ENCODE measurements around the gene CORO6.

Gene CORO6

DNA sequence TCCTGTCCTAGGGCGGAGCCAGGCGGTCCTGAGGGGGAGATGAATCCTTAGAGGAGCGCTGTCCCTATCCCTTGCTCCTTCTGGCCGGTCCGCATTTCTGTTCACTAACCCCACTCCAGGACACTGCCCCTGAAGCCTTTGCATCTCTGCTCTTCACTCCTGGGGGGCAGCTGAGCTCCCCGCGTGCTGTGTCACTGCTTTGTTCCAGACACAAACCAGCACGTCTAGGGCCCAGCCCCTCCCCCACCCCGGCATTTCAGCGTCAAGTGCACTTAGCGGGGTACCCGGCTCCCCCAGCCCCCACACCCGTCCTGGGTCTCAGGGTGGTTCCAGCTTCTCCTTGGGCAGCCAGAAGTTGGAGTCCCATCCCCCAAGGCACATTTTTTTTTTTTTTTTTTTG is 8.9 kb downstream of the CORO6 start:
- no peak for DNase-seq (ENCODE audit: low read depth in 2 of 2, low spot score in 1 of 2)

DNA sequence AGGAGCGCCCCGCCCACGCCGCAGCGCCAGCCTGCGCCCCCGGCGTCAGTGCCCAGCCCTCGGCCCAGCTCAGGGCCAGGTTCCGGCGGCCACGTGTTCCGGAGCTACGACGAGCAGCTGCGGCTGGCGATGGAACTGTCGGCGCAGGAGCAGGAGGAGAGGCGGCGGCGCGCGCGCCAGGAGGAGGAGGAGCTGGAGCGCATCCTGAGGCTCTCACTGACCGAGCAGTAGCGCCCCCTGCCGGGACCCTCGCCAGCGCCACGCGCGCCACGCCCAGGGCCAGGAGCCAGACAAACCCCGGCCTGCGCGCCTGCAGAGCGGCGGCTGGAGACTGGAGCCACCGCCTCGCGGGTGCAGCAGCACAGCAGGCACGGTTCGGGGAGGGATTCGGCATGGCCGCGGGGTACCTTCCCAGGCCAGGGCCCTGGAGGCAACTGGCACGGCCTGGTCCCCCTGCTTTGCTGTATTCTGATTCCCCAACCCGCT is 9.3 kb downstream of the CORO6 start:
- peak; percentile 80 to 86 for DNase-seq (ENCODE audit: low read depth in 2 of 2, low spot score in 1 of 2)

DNA sequence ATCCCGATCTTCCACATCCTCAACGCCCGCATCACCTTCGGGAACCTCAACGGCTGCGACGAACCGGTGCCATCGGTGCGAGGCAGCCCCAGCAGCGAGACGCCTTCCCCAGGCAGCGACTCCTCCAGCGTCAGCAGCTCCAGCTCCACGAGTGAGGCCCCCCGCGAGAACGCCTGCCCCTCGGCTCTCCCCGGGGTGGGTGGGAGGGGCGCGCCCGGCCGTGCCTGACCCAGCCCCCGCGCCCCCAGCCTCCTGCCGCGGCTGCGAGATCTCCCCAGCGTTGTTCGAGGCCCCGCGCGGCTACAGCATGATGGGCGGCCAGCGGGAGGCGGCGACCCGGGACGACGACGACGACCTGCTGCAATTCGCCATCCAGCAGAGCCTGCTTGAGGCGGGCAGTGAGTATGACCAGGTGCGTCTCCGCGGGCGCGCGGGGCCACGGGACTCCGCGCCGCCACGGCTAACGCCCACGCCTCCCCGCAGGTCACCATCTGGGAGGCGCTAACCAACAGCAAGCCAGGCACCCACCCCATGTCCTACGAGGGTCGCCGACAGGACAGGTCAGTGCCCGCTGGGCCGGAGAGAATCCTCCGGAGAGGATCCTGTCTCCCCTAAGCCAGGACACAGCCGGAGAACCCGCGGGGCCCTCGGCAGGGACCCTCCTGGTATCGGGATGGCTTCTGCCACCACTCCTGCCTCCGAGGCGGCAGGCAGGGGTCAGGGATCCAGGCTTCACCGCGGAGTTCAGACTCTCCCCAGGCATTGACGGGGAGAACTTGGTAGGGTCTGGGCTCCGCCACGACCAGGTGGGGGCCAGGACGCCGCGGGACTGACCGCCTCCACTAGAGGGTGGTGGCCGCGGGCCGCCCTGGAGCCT is 10.1 kb downstream of the CORO6 start:
- no peak for DNase-seq (ENCODE audit: low read depth in 2 of 2, low spot score in 1 of 2)

DNA sequence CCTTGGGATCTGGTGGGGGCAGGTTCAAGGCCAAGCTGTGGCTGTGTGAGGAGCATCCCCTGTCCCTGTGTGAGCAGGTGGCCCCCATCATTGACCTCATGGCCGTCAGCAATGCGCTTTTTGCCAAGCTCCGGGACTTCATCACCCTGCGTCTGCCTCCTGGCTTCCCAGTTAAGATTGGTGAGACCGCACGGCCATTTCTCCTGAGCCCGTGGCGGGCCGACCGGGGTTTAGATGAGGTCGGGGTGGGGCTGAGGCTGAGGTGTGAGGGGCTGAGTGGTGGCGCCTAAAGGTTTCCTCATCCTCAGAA is 10.7 kb downstream of the CORO6 start:
- DNase-seq (ENCODE audit: low read depth in 2 of 2, low spot score in 1 of 2), result no peak

DNA sequence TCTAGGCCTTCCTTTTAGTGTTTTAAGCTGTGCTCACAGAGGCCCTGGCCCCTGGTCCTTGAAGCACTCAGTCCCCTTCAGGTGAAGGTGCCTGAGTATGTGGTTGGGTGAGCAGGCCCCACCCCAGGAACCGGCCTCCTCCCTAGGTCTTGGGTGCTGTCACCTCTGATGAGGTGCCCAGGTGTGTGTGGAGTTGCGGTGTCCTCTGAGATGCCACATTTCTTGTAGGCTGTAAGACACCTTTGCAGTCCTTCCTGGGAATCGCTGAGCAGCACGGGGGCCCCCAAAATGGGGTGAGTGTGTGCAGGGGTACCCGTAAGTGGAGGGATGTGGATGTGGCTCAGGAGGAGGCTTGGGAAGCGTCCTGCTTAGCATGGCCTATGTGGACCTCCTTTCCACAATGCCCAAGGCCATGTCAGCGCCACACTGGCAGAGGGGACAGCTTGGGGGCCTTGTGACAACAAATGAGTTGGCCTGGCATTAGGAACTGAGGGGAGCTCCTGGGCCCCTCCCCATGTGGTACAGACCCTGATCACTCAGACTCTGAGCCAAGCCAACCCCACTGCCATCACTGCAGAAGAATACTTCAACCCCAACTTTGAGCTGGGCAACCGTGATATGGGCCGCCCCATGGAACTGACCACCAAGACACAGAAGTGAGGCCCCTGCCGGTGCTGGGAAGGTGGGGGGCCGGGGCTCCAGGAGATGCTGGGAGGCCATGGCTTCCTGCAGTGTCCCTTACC is 11.2 kb downstream of the CORO6 start:
- no peak for DNase-seq (ENCODE audit: low read depth in 2 of 2, low spot score in 1 of 2)

DNA sequence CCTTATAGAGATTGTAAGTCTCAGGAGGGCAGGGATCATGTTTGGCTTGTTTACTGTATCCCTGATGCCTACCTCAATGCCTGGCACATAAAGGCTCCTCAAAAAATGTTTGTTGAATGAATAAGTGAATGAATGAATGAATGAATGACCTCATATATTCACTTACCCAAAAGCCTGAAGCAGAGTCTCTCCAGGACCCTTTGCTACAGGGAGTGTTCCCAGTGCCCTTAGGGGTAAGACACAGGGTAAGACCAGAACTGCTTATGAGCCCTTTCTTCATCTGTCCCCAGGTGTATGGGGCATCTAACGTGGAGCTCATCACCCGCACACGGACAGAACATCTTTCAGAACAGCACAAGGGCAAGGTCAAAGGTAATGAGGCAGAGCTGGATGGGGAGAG is 12.3 kb downstream of the CORO6 start:
- DNase-seq (ENCODE audit: low read depth in 2 of 2, low spot score in 1 of 2), result no peak

DNA sequence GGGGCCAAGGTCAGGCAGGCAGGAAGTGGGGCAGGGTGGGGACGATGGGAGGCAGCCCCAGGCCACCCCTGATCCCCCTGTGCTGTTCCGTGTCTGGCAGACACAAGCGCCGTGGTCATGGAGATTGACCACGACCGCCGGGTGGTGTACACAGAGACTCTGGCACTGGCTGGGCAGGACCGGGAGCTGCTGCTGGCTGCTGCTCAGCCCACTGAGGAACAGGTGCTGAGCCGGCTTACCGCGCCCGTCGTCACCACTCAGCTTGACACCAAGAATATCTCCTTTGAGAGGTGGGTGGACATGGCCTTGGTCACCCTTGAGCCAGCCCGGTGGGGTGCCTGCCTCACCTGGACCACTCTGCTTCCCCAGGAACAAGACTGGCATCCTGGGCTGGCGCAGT is 13.7 kb downstream of the CORO6 start:
- DNase-seq (ENCODE audit: low read depth in 2 of 2, low spot score in 1 of 2), result no peak

DNA sequence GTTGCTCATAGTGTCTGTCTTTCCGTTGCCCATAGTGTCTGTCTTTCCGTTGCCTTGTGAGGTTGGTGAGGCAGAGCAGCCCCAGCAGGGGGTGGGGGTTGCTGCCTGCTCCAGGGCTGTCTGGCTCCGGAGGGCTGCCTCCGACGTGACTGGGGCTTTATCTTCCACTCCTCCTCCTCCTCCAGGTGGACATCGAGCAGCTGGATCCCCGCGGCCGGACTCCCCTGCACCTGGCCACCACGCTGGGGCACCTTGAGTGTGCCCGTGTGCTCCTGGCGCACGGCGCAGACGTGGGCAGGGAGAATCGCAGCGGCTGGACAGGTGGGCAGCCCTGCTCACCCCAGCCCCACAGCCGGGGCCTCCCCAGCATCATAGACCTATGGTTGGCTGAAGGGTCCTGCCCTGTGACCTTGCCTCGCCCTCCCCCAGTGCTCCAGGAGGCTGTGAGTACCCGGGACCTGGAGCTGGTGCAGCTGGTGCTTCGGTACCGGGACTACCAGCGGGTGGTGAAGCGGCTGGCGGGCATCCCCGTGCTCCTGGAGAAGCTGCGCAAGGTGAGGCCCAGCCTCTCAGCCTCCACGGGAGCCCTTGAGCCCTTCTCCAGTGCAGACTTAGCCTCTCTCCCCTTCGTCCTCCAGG is 15.0 kb downstream of the CORO6 start:
- DNase-seq (ENCODE audit: low read depth in 2 of 2, low spot score in 1 of 2), result no peak

DNA sequence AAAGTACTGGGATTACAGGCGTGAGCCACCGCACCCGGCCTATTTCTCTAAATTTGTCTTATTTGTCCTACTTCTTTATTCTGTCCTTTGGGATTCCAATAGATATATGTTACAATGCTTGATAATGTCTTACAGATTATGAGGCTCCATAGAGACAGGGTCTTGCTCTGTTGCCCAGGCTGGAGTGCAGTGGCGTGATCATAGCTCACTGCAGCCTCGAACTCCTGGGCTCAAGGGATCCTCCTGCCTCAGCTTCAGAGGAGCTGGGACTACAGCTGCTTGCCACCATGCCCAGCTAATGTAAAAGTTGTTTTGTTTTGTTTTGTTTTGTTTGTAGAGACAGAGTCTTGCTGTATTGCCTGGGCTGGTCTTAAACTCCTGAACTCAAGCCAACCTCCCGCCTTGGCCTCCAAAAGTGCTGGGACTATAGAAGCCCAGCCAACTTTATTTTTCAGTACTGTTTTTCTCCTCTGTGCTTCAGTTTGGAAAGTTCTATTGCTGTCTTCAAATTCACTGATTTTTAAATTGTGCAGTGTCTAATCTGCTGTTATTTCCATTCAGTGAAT is 19.5 kb downstream of the CORO6 start:
- DNase-seq (ENCODE audit: low read depth in 2 of 2, low spot score in 1 of 2), result no peak

DNA sequence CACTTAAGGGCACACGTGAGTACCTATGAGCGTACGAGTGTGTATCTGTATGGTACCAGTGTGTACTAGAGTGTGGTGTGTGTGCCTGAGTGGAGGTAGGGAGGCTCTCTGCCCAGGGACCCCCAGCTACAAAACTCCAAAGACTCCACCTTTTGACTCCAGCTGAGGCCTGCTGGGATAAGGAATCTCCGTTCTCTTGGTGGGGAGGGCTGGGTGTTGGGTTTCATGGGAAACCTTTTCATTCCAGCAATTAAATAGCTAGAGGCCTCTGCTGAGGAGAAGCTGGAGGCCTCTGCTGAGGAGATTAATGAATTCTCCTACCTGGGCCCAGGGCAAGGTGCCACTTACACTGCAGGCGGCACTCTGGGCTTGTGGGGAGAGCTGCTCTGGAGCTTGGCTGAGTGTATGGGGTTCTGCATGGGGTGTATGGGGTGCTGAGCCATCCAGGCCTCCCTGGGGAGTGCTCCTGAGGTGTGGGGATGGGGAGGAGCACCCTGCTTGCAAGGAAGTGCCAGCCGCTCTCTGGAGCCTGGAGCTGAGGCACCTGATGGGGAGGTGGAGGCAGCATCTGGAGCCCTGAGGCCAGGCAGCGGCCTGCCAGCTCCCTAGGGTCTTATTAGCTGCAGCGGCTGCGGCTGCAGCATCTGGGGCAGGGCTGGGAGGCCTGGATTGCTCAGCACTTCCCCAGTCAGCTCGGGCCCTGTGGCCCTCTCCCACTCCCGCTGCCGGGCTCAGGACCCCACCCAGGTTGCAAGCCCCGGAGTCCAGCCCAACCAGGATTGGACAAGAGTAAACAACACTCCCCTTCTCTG is 25.1 kb downstream of the CORO6 start:
- no peak for DNase-seq (ENCODE audit: low read depth in 2 of 2, low spot score in 1 of 2)

DNA sequence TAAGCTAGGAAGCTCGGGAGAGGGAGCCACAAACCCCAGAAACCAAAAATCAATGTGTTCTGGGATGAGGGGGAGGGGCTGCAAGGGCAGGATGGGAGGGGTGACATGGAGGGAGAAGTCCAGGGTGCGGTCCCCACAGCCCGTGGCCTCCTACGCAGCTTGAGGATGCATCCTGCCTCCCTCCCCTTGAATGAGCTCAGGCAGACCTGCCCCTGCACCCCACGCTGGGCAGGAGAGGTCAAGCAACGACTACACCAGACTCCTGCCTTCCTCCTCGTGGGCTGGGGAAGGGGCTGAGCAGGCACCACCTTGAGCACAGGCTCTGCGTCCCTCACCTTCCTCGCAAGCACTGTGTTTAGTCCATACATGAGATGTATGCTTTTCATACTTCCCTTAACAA is 25.9 kb downstream of the CORO6 start:
- DNase-seq (ENCODE audit: low read depth in 2 of 2, low spot score in 1 of 2), result no peak

DNA sequence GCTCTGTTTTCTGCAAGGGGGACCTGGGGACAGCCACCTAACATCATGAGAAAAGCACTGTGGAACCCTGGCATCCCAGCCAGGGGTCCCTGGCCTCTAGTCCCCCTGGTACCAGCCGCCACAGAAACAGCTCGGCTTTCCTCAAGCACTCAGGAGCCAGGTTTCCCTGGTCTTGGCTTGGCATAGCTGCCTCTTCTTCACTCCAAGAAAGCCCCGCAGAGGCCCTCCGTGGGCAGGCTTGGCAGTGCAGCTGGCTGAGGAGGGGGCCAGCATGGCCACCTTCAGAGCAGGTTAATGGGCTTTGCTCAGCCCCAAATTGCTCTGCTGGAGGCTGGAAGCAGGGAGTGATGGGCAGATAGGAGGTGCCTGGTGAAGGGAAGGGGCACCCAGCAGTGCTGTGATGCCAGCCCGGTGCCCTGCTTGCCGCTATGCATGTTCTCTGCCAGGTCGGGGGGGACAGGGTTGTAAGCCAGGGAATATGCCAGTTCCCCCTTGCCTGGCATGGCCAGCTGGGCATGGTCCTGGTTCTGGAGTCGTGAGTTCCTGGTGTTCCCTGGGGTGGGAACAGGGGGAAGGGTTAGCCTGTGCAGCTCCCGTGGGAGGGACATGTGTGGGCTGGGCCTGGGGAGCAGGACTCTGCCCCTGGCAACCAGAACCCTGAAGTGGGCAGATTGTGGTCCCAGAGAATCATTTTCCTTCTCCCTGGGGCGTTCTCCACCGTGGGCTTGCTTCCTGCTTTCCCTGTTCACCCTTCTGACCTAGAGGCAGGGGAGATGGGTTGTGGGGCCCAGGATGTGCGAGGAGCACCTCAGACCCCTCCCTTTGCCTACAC is 26.6 kb downstream of the CORO6 start:
- DNase-seq (ENCODE audit: low read depth in 2 of 2, low spot score in 1 of 2), result no peak

DNA sequence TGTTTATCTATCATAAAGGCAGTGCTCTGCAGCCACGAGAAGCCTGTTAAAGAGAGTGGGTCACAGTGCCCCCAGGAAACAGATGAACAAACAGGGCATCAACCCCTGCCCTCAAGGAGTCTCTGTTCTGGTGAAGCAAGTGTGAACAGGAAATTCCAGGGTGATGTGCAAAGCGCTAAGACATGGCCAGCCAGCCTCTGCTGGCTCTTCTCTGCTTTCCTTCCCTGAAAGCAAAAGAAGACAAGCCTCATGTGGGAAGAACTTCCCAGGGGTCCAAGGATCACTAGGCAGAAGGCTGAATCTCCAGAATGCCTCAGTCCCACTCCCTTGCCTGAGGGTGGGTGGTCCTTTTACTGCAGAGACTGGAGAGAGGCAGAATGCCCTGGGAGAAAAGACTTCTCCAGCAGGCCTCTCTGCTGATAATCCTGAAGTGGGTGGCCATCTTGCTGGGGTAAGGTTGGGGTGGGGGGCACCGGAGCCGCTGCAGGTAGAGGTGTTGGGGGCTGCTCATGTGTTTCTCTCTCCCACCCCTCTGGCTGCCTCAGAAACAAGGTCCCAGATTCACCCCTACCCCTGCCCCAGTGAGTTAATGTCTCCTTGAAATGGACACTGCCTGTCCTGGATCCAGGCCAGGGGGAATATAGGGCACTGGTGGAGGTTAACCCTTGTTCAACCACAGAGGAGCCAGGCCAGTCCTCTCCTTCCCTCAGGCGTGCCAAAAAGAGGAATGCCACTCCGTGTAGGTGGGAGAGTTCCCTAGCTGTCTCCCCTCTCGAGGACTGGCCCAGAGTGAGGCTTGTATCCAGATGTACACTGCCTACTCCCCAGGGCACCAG is 27.4 kb downstream of the CORO6 start:
- DNase-seq (ENCODE audit: low read depth in 2 of 2, low spot score in 1 of 2), result no peak

DNA sequence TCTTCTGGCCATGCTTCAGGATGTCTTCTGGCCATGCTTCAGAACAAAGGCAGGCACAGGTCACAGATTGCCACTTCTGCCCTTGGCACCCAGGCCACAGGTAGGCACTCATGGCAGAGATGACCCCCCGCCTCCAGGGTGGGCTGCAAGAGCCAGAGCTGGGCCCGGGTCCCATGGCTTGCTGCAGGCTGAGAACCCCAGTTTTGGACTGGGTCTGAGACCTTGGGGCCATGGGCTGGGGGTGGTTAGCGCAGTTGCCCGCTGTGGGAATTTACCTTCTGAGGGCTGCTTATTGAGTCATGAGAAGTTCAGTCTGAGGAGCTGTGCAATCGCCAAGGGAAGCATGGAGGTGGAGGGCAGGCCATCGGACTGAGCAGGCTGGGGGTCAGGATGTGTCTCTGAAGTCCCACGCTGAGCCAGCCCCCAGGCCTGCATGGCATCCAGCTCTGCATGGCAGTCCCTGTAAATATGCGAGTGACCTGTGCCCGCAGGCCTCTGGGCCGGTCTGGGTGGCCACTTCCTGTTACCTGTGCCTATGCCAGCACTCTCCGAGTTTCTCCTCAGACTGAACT is 28.1 kb downstream of the CORO6 start:
- DNase-seq (ENCODE audit: low read depth in 2 of 2, low spot score in 1 of 2), result no peak

DNA sequence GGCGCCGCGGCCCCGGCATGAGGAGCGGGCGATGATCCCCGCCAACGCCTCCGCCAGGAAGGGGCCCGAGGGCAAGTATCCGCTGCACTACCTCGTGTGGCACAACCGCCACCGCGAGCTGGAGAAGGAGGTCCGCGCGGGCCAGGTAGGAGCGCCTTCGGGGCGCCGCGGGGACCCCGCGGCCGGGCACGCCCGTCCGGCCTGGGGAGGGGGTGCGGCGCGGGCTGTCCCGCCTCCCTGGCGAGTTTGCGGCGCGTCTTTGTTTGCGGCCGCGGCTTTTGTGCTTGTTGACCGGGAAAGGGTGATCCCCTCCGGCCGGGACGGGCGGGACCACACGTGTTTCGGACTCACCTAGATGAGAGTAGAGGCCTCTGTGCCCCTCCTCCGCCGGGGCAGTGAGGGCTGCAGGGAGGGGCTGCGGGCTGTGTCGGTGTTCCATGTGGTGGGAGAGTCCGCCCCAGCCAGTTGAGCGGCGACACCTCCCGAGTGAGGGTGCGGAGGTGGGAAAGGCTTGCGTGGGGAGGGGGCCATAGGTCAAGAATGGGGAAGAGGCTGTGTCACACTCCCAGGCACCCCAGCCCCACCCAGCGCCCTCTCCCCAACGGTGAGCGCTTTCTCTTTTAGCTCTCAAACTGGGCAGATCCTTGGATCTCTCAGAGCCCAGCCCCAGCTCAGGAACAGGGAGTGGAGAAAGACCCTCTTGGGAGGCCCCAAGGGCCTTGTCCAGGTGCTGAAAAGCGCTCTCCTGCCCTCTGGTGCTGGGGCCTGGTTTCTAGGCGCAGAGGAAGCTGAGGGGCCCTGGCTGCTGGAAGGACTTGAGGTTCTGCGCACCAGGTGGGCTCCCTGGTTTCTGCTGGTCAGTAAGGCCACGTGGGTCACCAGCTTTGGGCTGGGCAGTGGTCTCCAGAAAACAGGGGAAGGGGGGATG is 28.9 kb downstream of the CORO6 start:
- no peak for DNase-seq (ENCODE audit: low read depth in 2 of 2, low spot score in 1 of 2)

DNA sequence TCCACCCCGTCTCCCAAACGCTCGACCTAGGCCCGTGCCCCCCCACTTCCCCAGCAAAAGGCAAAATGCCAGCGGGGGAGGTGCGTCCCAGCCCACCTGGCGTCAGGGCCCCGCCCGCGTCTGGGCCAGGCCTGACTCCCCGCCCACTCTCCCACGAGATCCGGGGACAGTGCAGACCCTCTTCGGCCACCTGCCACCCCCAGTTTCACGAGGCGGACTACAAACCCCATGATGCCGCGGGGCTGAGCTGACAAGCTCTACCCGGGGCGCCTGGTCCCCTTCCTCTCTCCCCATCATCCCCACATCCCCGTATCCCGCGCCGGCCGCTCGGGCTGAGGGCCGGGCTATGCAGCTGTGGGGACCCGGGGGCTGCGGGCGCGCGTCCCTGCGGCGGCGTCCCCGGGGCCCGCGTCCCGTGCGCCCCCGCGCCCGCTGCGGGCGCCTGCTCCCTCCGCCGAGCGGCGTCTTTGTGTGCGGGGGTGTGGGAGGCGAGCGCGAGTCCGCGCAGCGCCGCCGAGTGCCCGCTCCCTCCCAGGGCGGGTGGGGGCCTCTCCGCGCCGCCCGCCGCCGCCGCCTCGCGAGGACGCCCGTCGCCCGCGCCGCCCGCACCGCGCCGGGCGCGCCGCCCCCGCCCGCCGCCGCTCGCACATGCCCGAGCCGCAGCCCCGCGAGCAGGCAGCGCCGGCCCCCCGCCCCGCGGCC is 29.7 kb downstream of the CORO6 start, which contains the start of gene ANKRD13B:
Gene ANKRD13B (plus strand): TSS at position 283 of the 702 bp plus-strand sequence. CDS start 490 bp downstream, outside the sequence.
- DNase-seq (ENCODE audit: low read depth in 2 of 2, low spot score in 1 of 2), result no peak

Data from stimulated activated CD8-positive, alpha-beta memory T cell treated with anti-CD3 and anti-CD28 coated beads, Interleukin-4, amount 100 ng/mL, for 1 hour (primary cell).